HG03025 (cell line): Measurements from ENCODE around the gene GPR18.
"Not testable (repeated sequence)": the region's sequence is repeated elsewhere in the genome, so short reads cannot be mapped to it uniquely, and the experiment has no call there.

Experiments
- ATAC-seq: cut with Tn5 transposase; IDR thresholded peaks from one replicate; pipeline ENCODE4 v1.9.1; 2021; ENCODE audit warnings: mild to moderate bottlenecking, moderate library complexity; ENCODE audit not compliant: unreplicated experiment, low FRiP score

Gene GPR18

DNA sequence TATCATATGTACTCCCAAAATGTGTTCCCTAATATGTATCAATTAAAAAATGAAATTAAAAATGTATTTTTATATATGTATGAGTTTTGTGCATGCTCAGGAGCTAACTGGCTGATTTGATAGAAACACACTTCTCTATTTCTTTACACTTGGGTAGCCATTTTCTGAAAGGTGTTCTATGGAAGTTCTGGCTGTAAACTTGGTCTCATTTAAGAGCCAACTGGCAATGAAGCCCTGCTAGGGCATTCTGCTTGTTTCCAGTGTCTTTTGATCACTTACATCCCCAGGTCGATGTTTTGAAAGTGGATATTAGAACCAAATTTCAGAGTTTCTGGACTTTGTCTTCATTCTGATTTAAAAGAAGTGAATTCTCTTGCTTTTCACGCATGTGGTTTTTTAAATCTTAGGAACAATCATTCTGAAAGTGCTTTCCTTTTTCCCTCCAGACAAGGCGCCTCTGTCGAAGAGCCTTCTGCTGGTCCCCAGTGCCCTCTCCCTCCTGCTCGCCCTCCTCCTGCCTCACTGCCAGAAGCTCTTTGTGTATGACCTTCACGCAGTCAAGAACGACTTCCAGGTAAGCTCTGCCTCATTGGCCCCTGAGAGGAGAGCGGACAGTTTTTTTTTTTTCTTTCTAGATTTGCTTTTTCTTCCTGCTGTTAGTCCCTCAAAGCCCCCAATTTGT lies 20.1 kb downstream of the GPR18 start:
- ATAC-seq: no peak

DNA sequence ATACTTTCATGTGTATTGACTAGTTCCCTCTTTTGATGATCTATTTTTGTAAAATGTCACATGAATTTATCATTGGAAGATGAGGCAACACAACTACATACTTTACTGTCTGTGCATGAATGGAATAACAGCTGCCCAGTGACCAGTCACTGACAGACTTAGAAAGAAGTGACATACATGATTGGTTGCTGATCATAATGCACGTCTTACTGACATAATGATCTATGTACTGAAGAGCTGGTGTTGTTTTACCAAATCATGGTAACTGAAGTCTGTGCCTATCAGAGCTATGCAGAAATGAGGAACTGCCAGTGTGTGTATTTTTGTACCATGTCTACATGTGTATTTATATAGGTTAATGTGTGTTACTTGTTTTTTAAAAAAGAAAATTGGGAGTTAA lies 26.5 kb downstream of the GPR18 start:
- ATAC-seq: no peak

DNA sequence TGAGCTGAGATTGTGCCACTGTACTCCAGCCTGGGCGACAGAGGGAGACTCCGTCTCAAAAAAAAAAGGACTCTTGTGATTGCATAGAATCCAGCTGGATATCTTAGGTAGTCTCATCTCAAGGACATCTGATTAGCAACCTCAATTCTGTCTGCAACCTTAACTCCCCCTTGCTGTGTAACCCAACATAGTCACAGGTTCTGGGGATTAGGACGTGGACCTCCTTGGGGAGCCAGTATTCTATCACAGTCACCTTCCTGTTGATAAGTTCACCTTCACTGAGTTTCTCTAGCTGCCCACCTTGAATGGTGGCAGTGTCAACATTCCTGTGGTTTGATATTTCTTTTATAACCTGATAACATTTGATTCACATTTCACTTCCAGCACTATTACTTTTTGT lies 27.2 kb downstream of the GPR18 start:
- no peak for ATAC-seq

DNA sequence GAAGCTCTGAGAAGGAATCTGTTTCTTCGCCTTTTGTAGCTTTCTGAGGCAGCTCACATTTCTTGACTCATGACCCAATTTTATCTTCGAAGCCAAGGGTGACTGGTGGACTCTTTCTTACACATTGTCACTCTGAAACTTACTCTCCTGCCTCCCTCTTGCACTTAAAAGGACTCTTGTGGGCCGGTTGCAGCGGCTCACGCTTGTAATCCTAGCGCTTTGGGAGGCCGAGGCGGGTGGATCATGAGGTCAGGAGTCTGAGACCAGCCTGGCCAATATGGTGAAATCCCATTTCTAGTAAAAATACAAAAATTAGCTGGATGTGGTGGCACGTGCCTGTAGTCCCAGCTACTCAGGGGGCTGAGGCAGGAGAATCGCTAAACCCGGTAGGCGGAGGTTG lies 27.6 kb downstream of the GPR18 start:
- ATAC-seq: not testable (repeated sequence)

DNA sequence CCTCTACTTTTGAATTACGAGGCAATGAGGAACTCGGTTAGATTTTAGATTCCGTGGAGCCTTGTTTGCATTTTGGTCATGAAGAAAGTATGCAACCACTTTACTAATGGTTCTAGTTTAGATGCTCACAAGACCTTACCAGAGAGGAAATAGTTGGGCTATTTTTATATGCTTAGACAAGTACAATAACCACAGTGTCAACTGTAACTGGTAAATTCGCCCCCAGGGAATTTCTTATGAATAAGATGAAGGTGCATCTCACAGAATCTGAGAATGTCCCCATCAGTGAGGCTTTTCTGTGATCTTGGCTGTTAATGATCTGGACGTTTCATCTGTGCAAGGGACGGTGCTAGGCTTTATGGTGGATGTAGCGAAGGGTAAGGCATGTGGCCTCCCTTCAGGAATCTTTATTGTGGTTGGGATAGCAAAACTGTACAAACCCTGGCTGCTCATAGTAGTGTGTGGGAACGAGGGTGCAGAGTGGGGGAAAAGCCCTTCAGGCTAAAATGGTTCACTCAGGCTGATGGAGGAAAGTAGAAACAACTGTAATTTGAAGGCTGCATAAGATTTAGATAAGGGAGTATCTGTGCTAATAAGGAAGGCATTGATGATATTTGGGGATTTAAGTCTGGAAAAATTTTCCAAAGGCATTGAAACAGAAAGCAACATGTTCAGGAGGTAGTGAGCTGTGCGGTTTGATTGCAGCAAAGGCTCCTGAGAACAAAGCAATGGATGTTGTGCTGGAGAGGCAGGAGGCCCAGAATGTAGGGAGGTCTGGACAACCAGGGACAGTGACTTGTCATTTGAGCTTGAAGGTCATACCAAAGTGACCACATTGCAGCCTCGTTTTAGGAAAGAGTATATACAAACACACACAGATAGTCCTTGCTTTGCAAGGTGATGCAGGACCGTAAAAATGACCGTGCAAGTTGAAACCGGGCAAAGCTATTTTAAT lies 29.2 kb downstream of the GPR18 start:
- ATAC-seq: peak; percentile 93

DNA sequence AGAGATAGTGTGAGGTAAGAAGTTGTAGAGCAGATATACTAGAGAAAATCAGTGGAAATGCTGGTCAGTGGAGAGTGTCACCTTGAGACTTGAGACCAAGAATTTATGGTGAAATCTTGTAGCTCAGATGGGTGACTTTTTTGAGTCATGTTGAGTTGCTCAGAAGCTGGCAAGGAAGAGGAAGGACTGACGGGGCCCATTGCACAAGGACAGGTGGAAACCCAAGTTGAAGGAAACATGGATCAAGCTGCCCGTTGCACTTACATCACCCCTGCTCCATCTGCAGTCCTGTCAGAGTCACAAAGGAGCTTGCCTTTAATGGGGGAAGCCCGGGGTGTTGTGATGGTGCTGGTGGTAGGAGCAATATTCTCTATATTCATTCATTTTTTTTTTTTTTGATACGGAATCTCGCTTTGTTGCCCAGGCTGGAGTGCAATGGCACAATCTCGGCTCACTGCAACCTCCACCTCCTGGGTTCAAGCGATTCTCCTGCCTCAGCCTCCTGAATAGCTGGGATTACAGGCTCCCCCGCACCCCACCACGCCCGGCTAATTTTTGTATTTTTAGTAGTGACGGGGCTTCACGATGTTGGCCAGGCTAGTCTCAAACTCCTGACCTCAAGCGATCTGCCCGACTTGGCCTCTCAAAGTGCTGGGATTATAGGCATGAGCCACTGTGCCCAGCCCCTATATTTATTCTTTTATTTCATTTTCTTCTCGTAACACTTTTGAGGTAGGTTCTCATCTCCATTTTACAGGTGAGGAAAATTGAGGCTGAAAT lies 30.1 kb downstream of the GPR18 start:
- no peak for ATAC-seq

DNA sequence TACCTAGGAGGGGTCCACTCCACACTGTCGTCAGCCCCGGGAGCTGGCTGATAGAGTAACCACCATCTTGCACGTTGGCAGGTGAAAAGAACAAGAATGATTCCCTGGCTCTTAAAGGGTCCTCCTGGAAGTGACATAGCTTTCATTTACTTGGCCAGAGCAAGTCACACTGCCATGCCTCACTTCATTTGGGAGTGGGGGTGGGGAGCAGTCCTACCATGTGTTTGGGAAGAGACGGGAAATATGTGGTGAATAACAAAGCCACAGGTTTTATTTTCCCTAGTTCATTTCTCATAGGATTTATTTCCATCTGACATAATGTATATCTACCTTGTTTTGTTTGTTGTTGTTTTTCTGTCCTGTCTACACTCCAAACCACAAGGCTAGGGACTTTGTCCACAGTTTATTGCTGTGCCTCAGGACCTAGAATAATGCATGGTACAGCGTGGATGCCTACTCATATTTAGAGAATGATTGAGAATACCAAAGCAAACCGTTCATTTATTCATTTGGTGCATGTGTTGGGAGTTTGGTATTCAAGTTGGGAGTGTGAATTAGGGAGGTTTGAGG lies 30.8 kb downstream of the GPR18 start:
- ATAC-seq: no peak

DNA sequence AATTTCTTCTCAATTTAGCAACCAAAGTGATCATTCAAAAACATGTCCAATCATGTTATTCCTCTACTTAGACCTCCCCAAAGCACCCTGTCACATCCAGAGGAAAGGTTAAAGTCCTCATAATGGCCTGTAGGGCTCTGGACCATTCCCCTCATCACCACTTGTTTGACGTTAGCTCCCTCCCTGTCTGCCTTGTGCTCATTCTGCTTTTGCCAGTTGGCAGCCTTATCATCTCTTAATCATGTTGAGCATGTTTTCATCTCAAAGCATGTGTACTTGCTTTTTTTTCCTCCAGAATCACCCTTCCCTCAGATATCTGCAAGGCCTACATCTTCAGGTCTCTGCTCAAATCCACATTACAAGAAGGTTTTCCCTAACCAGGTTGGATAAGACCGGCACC lies 31.7 kb downstream of the GPR18 start:
- no peak for ATAC-seq

DNA sequence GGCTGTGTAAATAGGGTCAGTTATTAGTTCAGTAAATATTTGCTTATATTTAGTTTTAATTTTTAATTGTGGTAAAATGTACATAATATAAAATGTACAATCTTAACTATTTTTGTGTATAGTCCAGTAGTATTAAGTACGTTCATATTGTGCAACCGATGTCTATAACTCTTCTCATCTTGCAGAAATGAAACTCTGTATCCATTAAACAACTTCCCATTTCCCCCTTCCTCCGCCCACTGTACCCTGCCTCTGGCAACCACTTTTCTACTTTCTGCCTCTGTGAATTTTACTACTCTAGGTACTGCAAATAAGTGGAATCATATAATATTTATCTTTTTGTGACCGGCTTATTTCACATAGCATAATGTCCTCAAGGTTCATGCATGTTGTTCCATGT lies 33.1 kb downstream of the GPR18 start:
- no peak for ATAC-seq

DNA sequence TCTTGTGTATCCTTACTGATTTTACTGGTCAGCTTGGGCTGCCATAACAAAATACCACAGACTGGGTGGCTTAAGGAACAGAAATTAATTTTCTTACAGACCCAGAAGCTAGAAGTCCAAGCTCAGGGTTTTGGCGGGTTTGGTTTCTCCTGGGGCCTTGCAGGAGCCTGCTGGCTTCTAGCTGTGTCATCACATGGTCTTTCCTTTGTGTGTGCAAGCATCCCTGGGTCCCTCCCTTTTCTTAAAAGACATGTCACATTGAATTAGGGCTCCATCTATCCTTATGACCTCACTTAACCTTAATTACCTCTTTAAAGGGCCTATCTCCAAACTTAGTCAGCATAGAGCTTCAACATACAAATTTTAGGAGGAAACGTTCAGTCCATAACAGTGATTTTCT lies 34.2 kb downstream of the GPR18 start:
- ATAC-seq: no peak

DNA sequence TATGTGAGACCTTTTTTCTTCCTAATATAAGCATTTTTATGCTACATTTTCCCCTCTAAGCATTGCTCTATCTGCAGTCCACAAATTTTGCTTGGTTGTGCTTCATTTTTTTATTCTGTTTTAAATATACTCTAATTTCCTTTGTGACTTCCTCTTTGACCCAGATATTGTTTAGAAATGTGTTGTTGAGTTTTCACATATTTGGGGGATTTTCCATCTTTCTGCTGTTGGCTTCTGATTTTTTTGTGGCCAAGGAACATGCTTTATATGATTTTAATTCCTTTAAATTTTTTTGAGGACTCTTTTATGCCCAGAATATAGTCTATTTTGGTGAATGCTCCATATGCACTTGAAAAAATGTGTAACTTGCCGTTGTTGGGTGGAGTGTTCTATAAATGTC lies 34.6 kb downstream of the GPR18 start:
- no peak for ATAC-seq

DNA sequence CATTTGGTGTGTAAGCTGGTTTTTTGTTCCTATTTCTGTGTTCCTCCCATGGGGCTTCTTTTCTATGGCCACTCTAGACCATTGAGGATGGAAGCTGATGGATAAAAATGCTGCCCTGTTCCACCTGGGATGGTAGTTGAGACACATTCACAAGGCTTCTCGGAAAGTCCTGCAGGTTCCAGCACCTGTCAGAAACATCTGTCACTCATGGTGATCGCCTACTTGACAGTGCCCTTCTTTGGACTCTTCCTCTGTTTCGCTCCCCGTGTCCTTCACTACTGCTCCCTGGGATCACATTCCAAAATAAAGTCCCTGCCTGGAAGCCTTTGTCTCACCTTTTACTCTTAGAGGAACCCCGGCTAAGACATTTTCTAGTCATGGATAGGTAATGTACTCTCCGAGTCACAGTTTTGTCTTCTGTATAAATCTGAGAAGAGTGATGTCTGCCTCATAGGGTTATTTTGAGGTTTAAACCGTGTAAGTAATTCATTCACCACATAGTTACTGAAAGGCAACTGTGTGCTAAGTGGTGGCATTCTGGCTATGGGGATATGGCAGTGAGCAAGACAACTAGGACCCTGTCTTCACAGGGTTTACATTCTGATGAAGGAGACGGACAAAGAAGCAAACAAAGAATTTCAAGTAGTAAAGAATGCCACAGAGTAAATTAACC lies 36.5 kb downstream of the GPR18 start:
- ATAC-seq: no peak

DNA sequence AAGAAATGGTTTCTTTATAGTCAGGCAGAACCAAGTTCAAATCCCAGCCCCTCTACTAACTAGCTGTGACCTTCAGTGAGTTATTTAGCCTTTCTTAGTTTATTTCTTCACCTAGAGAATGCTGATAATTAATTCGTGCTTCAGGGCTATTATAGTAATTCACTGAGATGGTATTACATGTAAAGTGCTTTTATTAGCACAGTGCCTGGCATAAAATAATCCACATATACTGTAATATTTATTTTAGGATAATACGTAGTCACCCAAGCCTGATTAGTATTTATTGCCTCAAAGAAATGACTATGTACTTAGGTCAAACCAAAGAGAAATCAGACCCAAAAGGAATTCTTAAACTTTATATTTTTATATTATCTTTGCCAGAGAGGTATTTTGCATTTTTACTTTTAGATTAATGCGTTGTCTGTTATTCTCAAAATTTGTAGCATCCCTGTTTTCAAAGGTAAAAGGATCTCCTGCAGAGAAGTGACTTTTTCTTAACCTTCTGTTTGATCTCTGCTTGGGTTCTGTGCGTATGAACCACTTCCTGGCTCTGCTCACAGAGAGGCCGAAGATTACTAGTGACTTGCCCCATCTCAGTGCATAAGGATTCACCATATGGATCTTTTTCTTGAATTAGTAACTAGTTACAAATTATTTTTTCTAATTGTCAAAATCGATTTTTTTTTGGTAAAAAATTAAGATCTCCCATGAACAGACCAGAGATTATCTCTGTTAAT lies 37.8 kb downstream of the GPR18 start:
- ATAC-seq: no peak

DNA sequence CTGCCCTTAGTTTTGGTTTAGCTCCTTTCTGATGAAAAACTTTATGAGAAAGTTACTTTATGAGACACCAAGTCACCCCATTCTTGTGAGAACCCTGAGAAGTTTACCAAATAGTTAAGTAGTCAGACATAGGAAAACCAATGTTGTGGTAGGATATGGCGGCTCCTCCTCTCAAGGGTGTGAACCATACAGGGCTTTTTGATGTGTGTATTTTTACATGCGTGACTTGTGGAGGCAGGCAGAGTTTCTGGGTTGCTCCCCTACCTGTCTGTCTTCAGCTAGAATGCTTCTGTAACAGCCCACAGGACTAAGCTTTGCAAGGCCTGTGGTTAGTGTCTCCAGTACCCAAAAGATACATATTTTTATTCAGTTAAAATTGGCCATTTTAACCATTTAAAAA lies 39.2 kb downstream of the GPR18 start:
- no peak for ATAC-seq

DNA sequence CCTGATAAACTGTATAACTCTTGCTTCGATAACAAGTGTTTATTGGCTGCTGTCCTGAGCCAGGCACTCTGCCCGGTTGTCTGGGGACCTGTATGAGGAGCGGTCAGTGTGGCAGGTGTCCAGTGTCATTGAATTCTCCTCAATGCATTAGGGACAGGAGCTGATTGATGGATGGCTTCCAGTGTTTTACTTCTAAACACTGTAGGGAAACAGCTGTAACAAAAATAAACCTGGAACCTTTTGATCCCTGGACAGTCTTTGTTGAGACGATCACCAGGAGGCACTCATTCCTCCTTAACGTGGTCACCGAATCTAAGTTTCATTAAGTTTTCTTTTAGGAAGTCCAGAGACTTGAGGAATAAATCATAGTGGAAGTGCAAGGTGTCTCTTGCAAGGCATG lies 39.6 kb downstream of the GPR18 start:
- ATAC-seq: no peak

DNA sequence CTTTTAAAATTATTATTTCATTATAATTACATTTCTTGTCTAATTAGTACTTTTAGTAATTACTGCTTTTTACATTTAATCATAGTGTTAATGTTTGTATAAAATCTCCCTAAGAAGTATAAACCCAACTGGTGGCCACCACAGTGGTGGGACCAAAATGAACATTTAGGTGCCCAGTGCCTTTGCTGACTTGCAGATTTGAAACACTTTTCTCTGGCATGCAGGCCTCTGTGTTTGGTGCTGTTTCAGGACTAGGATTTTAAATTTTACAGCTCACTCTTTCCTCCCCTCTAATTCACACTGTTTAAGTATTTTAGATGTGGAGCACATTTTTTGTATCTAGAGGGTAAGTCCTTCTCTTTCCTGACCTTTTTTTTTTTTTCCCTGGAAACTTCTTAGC lies 40.1 kb downstream of the GPR18 start:
- ATAC-seq: no peak

DNA sequence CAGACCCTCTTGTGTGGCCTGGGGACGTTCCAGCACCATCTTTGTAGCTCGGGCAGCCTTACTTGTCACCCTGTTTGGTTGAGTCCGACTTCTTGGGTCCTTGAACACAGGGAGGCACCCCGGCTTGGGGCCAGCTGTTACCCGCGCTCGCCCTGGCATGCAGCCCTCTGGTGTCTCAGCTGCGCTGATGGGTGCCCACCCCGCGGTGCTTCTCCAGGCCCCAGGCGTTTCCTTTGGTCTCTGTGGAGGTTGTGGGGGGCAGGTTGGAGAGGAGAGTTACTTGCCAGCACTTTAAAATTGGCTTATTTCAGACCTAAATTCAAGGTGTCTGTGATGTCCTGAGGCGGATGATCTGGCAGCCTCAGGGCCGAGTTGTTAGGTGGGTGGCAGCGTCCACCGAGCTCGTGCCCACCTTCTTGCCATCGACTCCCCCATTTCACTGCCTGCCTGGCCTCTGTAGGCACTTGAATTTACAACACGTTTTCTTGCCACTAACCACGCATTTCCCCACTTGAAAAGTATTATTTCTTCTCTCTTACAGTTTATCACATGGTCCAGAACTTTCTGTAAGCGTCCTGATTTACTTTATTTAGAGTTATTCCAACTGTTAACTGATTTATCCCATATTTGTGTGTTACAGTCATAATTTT lies 40.6 kb downstream of the GPR18 start:
- ATAC-seq: no peak

DNA sequence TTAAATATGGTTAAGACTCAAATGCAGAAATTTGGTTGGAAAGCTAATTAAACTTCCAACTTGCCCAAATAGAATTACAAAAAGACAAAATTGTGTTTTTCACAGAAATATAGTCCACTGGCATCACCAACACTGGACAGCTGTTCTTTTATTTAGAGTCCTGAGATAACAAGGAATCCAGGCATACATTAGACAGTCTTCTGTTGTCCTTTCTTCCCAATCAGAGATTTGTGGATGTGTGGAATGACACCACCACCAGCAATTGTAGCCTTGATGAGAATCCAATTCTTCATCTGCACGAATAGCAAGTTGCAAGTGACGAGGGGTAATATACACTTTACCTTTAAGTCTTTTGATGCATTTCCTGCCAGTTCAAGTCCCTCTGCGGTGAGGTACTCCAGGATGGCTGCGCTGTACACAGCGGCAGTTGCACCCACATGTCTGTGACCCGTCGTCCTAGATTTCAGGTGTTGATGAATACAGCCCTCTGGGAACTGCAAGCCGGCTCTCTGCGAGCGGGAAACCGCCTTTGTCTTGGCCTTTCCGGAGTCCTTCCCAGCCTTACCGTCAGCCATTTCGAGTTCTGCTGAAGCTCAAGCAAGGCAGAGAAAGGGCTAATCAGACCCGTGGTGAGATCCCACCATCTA lies 42.9 kb downstream of the GPR18 start:
- no peak for ATAC-seq

DNA sequence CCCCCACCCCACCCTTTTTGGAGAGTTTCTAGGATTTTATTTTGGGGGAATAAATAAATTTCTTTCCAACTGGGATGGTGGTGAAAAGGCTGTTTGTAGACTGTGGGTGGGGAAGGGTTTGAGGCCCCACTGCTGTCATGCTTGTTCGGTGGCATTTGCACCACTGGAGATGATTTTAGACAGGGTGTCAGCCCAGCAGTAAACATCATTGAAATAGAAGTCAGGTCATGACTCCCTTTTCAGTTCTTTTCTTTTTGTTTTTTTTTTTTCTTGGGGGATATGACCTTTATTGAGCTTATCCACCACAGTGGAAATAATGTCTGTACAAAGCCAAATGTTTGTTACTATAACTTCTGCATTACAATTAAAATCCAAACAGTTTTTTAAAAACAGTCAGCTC lies 43.4 kb downstream of the GPR18 start:
- ATAC-seq: no peak
